HG03095 (cell line): ENCODE data around the gene RASGEF1C.

ENCODE experiments used
- ATAC-seq: cut with Tn5 transposase; IDR thresholded peaks from one replicate; pipeline ENCODE4 v1.9.1; 2021; ENCODE audit warnings: moderate library complexity; ENCODE audit not compliant: unreplicated experiment

RASGEF1C gene

GRCh38 chr5:180088561-180088960 is 120.5 kb downstream of the RASGEF1C start:
- ATAC-seq, result no peak

- ATAC-seq, result no peak
These were observed 122.1 kb downstream of the RASGEF1C start for GRCh38 chr5:180086816-180087399.

GRCh38 chr5:180085837-180086236 is 123.2 kb downstream of the RASGEF1C start:
- ATAC-seq, result no peak

- ATAC-seq, result no peak
These were observed 124.1 kb downstream of the RASGEF1C start for GRCh38 chr5:180084638-180085561.

GRCh38 chr5:180083529-180084060 is 125.4 kb downstream of the RASGEF1C start:
- no peak for ATAC-seq

GRCh38 chr5:180082633-180083420 is 126.2 kb downstream of the RASGEF1C start:
- ATAC-seq, result no peak

GRCh38 chr5:180081481-180081880 is 127.5 kb downstream of the RASGEF1C start:
- ATAC-seq, result no peak

GRCh38 chr5:180080486-180081280 is 128.3 kb downstream of the RASGEF1C start:
- no peak for ATAC-seq

GRCh38 chr5:180079702-180080466 is 129.1 kb downstream of the RASGEF1C start:
- no peak for ATAC-seq

GRCh38 chr5:180078348-180078747 is 130.7 kb downstream of the RASGEF1C start:
- ATAC-seq, result no peak

GRCh38 chr5:180077594-180078284 is 131.3 kb downstream of the RASGEF1C start:
- no peak for ATAC-seq

- no peak for ATAC-seq
These were observed 133.3 kb downstream of the RASGEF1C start for GRCh38 chr5:180075703-180076102.

- ATAC-seq, result no peak
These were observed 134.5 kb downstream of the RASGEF1C start for GRCh38 chr5:180074462-180074861.

GRCh38 chr5:180072556-180072955 is 136.5 kb downstream of the RASGEF1C start:
- ATAC-seq, result no peak

GRCh38 chr5:180072256-180072548 is 136.8 kb downstream of the RASGEF1C start:
- no peak for ATAC-seq

- peak; percentile 47 for ATAC-seq
These were observed 137.3 kb downstream of the RASGEF1C start, which contains the start of gene RNF130 for GRCh38 chr5:180071531-180072255. Gene RNF130 (minus strand): TSS chr5:180071759. CDS start chr5:180071702, 57 bp downstream.

GRCh38 chr5:180070756-180071530 is 138.1 kb downstream of the RASGEF1C start:
- no peak for ATAC-seq
